A549 (cell line): Measurements from ENCODE around the gene KIF5A. TPM values are rescaled to one million over a fixed set of nuclear protein-coding genes. Genes with fewer than 3 reads are reported as not detected.

Source experiments
- ATAC-seq, 2 experiments: fragments of 200-7000 bp in 1 of 2; fragments of >200 bp in 1 of 2; cut with Nextera tagmentation in 1 of 2; cut with Tn5 transposase in 1 of 2; 3 replicates each; pipeline versions ENCODE4 v1.8.0 to v1.9.1; 2018 to 2020; ENCODE audit warnings: mild to moderate bottlenecking in 1 of 2, moderate library complexity in 1 of 2
- CTCF ChIA-PET: fragments of 300-600 bp; sonication (Branson Sonifier 250); formaldehyde crosslinking; extraction: SDS; loops from one replicate; lab custom pipeline; 2021; ENCODE audit warnings: antibody characterized with exemption, inconsistent platforms; lab: Yijun Ruan, JAX
- POLR2A ChIA-PET: fragments of 350-600 bp; formaldehyde crosslinking; extraction: SDS; loops from one replicate; lab custom pipeline; 2021; ENCODE audit warnings: antibody characterized with exemption, inconsistent platforms; lab: Yijun Ruan, JAX
- DNase-seq, 2 experiments: peaks; one replicate each; pipeline versions ENCODE4 v3.0.0 to v3.0.0-alpha.2; 2011 to 2016; ENCODE audit warnings: low read depth in 1 of 2, low spot score in 1 of 2
- FAIRE-seq: peaks from 2 replicates; lab custom pipeline; 2011; peaks lifted over from hg19 to GRCh38; lab: Jason Lieb, UNC
- H3K27ac ChIP-seq, 2 experiments: fragments of >200 bp; sonication (Bioruptor Twin); formaldehyde crosslinking; 3 replicates each; pipeline ENCODE4 v1.5.1; 2016 to 2017
- H3K4me1 ChIP-seq: fragments of >200 bp; sonication (Bioruptor Twin); formaldehyde crosslinking; 3 replicates; pipeline ENCODE4 v1.6.1; 2016
- H3K4me2 ChIP-seq: fragments of >200 bp; sonication (Bioruptor Twin); formaldehyde crosslinking; 3 replicates; pipeline ENCODE4 v1.6.1; 2016
- H3K4me3 ChIP-seq: fragments of >200 bp; sonication (Bioruptor Twin); formaldehyde crosslinking; 3 replicates; pipeline ENCODE4 v1.5.1; 2016
- H3K9me3 ChIP-seq: fragments of >200 bp; sonication (Bioruptor Twin); formaldehyde crosslinking; 3 replicates; pipeline ENCODE4 v1.6.1; 2016
- BCL3 ChIP-seq: fragments of >200 bp; sonication (Bioruptor Twin); formaldehyde crosslinking; IDR thresholded peaks from 3 replicates; pipeline ENCODE4 v1.6.1; 2016
- BHLHE40 ChIP-seq: IDR thresholded peaks from 2 replicates; pipeline ENCODE4 v1.6.1; 2012; ENCODE audit warnings: low read depth, low read length, inconsistent platforms
- CHD2 ChIP-seq: fragments of 150-350 bp; IDR thresholded peaks from 2 replicates; pipeline ENCODE4 v1.6.1; 2014; ENCODE audit warnings: low read length; ENCODE audit not compliant: partially characterized antibody
- CHD4 ChIP-seq: fragments of 200-600 bp; sonication (generic); IDR thresholded peaks from 2 replicates; pipeline ENCODE4 v1.6.1; 2016; ENCODE audit warnings: antibody characterized with exemption, mild to moderate bottlenecking, borderline replicate concordance
- EP300 ChIP-seq, 2 experiments: fragments of >200 bp; sonication (Bioruptor Twin); formaldehyde crosslinking; IDR thresholded peaks; 2 replicates in 1 of 2; 3 replicates in 1 of 2; pipeline ENCODE4 v1.6.1; 2016 to 2017
- ESRRA ChIP-seq: fragments of 150-350 bp; IDR thresholded peaks from 2 replicates; pipeline ENCODE4 v1.6.1; 2014; ENCODE audit warnings: mild to moderate bottlenecking, low read length, borderline replicate concordance
- FOSL2 ChIP-seq, 2 experiments: fragments of 450-650 bp in 1 of 2; fragments of >200 bp in 1 of 2; sonication (Bioruptor Twin) in 1 of 2; formaldehyde crosslinking; IDR thresholded peaks; 2 replicates each; pipeline versions ENCODE4 v1.5.0 to v1.6.1; 2016 to 2020; ENCODE audit warnings: mild to moderate bottlenecking in 1 of 2, moderate library complexity in 1 of 2
- FOXS1 ChIP-seq: fragments of 250-450 bp; sonication (Bioruptor Pico); IDR thresholded peaks from 2 replicates; pipeline ENCODE4 v1.5.0; 2020; ENCODE audit warnings: mild to moderate bottlenecking, moderate library complexity
- HDAC2 ChIP-seq: fragments of 200-600 bp; sonication (generic); IDR thresholded peaks from 2 replicates; pipeline ENCODE4 v1.6.1; 2016
- HES2 ChIP-seq: fragments of >200 bp; sonication (Bioruptor Twin); formaldehyde crosslinking; IDR thresholded peaks from 2 replicates; pipeline ENCODE4 v1.6.1; 2016
- HEYL ChIP-seq: fragments of 250-450 bp; sonication (Bioruptor Pico); IDR thresholded peaks from 2 replicates; pipeline ENCODE4 v1.8.0; 2021; ENCODE audit warnings: mild to moderate bottlenecking, moderate library complexity
- HMGXB4 ChIP-seq: fragments of 250-450 bp; sonication (Bioruptor Pico); IDR thresholded peaks from 2 replicates; pipeline ENCODE4 v1.5.0; 2021; ENCODE audit warnings: mild to moderate bottlenecking, moderate library complexity, borderline replicate concordance
- HOXA7 ChIP-seq: fragments of 250-450 bp; sonication (Bioruptor Pico); IDR thresholded peaks from 2 replicates; pipeline ENCODE4 v1.5.0; 2020; ENCODE audit warnings: mild to moderate bottlenecking, moderate library complexity
- HOXB5 ChIP-seq: fragments of 250-450 bp; sonication (Bioruptor Pico); IDR thresholded peaks from 2 replicates; pipeline ENCODE4 v1.5.0; 2020; ENCODE audit warnings: mild to moderate bottlenecking, moderate library complexity
- JUN ChIP-seq, 2 experiments: fragments of >200 bp; sonication (Bioruptor Twin); formaldehyde crosslinking; IDR thresholded peaks; 2 replicates in 1 of 2; 3 replicates in 1 of 2; pipeline ENCODE4 v1.6.1; 2016 to 2017
- JUNB ChIP-seq: fragments of >200 bp; sonication (Bioruptor Twin); formaldehyde crosslinking; IDR thresholded peaks from 2 replicates; pipeline ENCODE4 v1.6.1; 2016
- KDM1A ChIP-seq: fragments of 200-600 bp; sonication (generic); IDR thresholded peaks from 2 replicates; pipeline ENCODE4 v1.6.1; 2016; ENCODE audit warnings: low read depth, mild to moderate bottlenecking
- KDM5A ChIP-seq: fragments of 200-600 bp; sonication (generic); IDR thresholded peaks from 2 replicates; pipeline ENCODE4 v1.6.1; 2016; ENCODE audit warnings: antibody characterized with exemption, mild to moderate bottlenecking
- MAFK ChIP-seq: fragments of 450-650 bp; IDR thresholded peaks from 2 replicates; pipeline ENCODE4 v1.6.1; 2014; ENCODE audit not compliant: partially characterized antibody
- MAX ChIP-seq: IDR thresholded peaks from 2 replicates; pipeline ENCODE4 v1.6.1; 2012
- MAZ ChIP-seq: fragments of 150-350 bp; IDR thresholded peaks from 2 replicates; pipeline ENCODE4 v1.6.1; 2014; ENCODE audit warnings: antibody characterized with exemption, low read depth, low read length, borderline replicate concordance
- MYC ChIP-seq: IDR thresholded peaks from 2 replicates; pipeline ENCODE4 v1.6.1; 2012; ENCODE audit warnings: mild to moderate bottlenecking, inconsistent platforms, low read length, improper control_type of control experiment, borderline replicate concordance
- NFE2L2 ChIP-seq: fragments of 150-350 bp; conservative IDR thresholded peaks from 2 replicates; pipeline ENCODE4 v1.6.1; 2014; ENCODE audit warnings: low read length
- NR3C1 ChIP-seq: fragments of >200 bp; sonication (Bioruptor Twin); formaldehyde crosslinking; IDR thresholded peaks from 3 replicates; pipeline ENCODE4 v1.6.1; 2017
- PBX3 ChIP-seq: IDR thresholded peaks from 2 replicates; pipeline ENCODE4 v1.6.1; 2012
- PHF8 ChIP-seq: fragments of 200-600 bp; sonication (generic); IDR thresholded peaks from 2 replicates; pipeline ENCODE4 v1.6.1; 2016; ENCODE audit warnings: low read depth, mild to moderate bottlenecking, antibody characterized with exemption, moderate library complexity, borderline replicate concordance
- POLR2A ChIP-seq: IDR thresholded peaks from 2 replicates; pipeline ENCODE4 v1.6.1; 2012; ENCODE audit warnings: mild to moderate bottlenecking, low read length
- RAD21 ChIP-seq, 2 experiments: fragments of >200 bp in 1 of 2; sonication (Bioruptor Twin) in 1 of 2; formaldehyde crosslinking in 1 of 2; IDR thresholded peaks in 1 of 2; conservative IDR thresholded peaks in 1 of 2; 2 replicates in 1 of 2; 3 replicates in 1 of 2; pipeline ENCODE4 v1.6.1; 2012 to 2018; ENCODE audit warnings: inconsistent platforms in 1 of 2
- RARB ChIP-seq: fragments of 250-450 bp; sonication (Bioruptor Pico); IDR thresholded peaks from 2 replicates; pipeline ENCODE4 v1.8.0; 2021; ENCODE audit warnings: mild to moderate bottlenecking, moderate library complexity
- RCOR1 ChIP-seq: fragments of 150-350 bp; IDR thresholded peaks from 2 replicates; pipeline ENCODE4 v1.6.1; 2014; ENCODE audit warnings: antibody characterized with exemption, low read length, low read depth
- RNF2 ChIP-seq: fragments of 200-600 bp; sonication (generic); IDR thresholded peaks from 2 replicates; pipeline ENCODE4 v1.6.1; 2016; ENCODE audit warnings: low read depth, mild to moderate bottlenecking, antibody characterized with exemption, moderate library complexity, borderline replicate concordance
- SMC3 ChIP-seq: fragments of >200 bp; sonication (Bioruptor Twin); formaldehyde crosslinking; IDR thresholded peaks from 3 replicates; pipeline ENCODE4 v1.6.1; 2018; ENCODE audit warnings: inconsistent platforms
- SREBF2 ChIP-seq: fragments of 450-650 bp; IDR thresholded peaks from 2 replicates; pipeline ENCODE4 v1.6.1; 2014; ENCODE audit warnings: mild to moderate bottlenecking, moderate library complexity
- TFCP2L1 ChIP-seq: fragments of 250-450 bp; sonication (Bioruptor Pico); IDR thresholded peaks from 2 replicates; pipeline ENCODE4 v1.5.0; 2021; ENCODE audit warnings: mild to moderate bottlenecking
- USF2 ChIP-seq: fragments of 450-650 bp; IDR thresholded peaks from 2 replicates; pipeline ENCODE4 v1.6.1; 2014; ENCODE audit warnings: antibody characterized with exemption
- ZC3H11A ChIP-seq: fragments of 450-650 bp; IDR thresholded peaks from 2 replicates; pipeline ENCODE4 v1.6.1; 2014; ENCODE audit warnings: antibody characterized with exemption, mild to moderate bottlenecking
- ZFP36 ChIP-seq: fragments of 450-650 bp; IDR thresholded peaks from 2 replicates; pipeline ENCODE4 v1.6.1; 2014; ENCODE audit warnings: borderline replicate concordance; ENCODE audit not compliant: partially characterized antibody
- ZNF302 ChIP-seq: fragments of 250-450 bp; sonication (Bioruptor Pico); IDR thresholded peaks from 2 replicates; pipeline ENCODE4 v1.9.0; 2021; ENCODE audit warnings: inconsistent platforms, mild to moderate bottlenecking, moderate library complexity
- WGBS: methylation state at CpG from one replicate; pipeline ENCODE4 v1.1.6; 2017; ENCODE audit errors: missing lambda C conversion rate; 5-methylcytosine and 5-hydroxymethylcytosine counted together
- polyA plus RNA-seq, 4 experiments: library from polyadenylated mRNA; depleted of rRNA in 3 of 4; stranded (reverse); fragments of >200 nt; fragmentation: RNase III in 1 of 4; extraction: RNeasy Plus Mini Kit Qiagen cat#74134 plus additional on column Dnase treatment in 1 of 4; gene quantifications; 2 replicates in 3 of 4; 3 replicates in 1 of 4; pipeline ENCODE4 v1.2.3, GENCODE V29; 2011 to 2017

KIF5A gene
- polyA plus RNA-seq, 2 of the 4 experiments (the other 2 are of a cell fraction), result 0.61 to 0.89 TPM

DNA sequence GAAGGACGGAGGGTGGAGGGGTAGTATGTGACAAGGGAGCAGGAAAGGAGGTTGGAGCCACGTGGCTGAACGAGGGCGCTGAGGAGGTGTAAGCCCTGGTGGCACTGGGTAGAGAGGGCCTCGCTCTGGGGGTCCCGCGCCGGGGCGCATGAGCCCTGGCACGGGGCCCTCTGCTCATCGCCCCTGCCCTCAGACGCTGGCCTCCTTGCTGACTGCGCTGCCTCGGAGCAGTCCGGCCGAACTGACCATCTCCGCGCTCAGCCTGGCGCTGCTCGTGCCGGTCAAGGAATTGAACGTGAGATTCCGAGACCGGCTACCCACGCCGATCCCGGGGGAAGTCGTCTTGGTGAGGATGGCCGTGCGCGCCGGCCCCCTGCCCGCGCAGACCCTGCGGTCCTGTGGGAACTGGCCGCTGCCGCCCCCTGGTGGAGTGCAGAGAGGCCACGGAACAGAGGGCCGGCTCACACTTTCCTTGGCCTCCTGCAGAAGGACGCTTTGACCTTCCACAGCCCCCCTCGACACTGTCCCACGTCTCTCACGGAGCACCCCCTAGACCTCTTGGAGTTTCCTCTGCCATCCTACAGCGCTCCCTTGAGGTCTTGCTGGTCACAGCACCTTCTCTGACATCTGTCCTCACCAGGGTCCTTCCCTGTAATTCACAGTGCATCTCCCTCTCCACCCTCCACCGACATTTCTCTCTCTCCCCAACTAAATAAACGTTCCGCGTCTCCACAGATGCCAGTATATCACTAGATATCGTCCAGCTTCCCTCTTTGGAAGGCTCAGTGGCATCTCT is 71.9 kb downstream of the KIF5A start:
- CTCF ChIA-PET, result interaction anchor here (0.7 to 20.9 kb wide), 28 partner anchors 9 to 114 kb away, joined by 3 to 336 read pairs (median 4); partner anchors contain the start of genes ARHGEF25, B4GALNT1, OS9 and PIP4K2C
- POLR2A ChIA-PET, result interaction anchor here (0.5 to 1.3 kb wide), 3 partner anchors 31 to 376 kb away, joined by 3 to 5 read pairs (median 4); partner anchors contain the start of gene PIP4K2C
- ATAC-seq (peak; percentile 76 to 92), DNase-seq (peak; percentile 64 to 88), FAIRE-seq (no peak)
- Histone ChIP-seq H3K9me3 (no peaks in the 10 kb centered on the region), H3K27ac (peak overlapping the region; percentile 54 to 76; a peak in 5 of 6 replicates), H3K4me2 (peak overlapping the region; percentile 98), H3K4me3 (peak overlapping the region; percentile 53), H3K4me1 (peaks cover 10% of the 10 kb centered on the region; the same call in 1 of the 3 replicates)
- WGBS, result 3% methylated on average over 35 of the region's 49 CpGs
- no peak for TF ChIP-seq ZNF302
- TF ChIP-seq CHD2, result no peak
- TF ChIP-seq MYC, result 0 out of 2 replicates have a peak, but pooled peaks have one; percentile 45
- no peak for TF ChIP-seq RNF2
- TF ChIP-seq FOXS1 (CRISPR knock-in tag), result no peak
- no peak for TF ChIP-seq KDM1A
- TF ChIP-seq ZC3H11A, result no peak
- TF ChIP-seq TFCP2L1 (CRISPR knock-in tag), result no peak
- TF ChIP-seq MAFK, result peak; percentile 7
- TF ChIP-seq RCOR1, result no peak
- no peak for TF ChIP-seq BHLHE40
- peak; percentile 96 for TF ChIP-seq SMC3
- no peak for TF ChIP-seq HOXA7 (CRISPR knock-in tag)
- TF ChIP-seq HOXB5 (CRISPR knock-in tag), result no peak
- no peak for TF ChIP-seq FOSL2 (IDR thresholded peaks at IDR 0.05)
- TF ChIP-seq FOSL2 (CRISPR knock-in tag; IDR thresholded peaks at IDR 0.05), result no peak
- TF ChIP-seq HMGXB4, result no peak
- no peak for TF ChIP-seq PHF8
- no peak for TF ChIP-seq ZFP36
- no peak for TF ChIP-seq JUN (IDR thresholded peaks at IDR 0.05)
- no peak for TF ChIP-seq HDAC2
- no peak for TF ChIP-seq PBX3
- no peak for TF ChIP-seq MAZ
- TF ChIP-seq USF2, result no peak
- TF ChIP-seq RAD21 (conservative IDR thresholded peaks at IDR 0.05 in 1 of 2, IDR thresholded peaks at IDR 0.05 in 1 of 2), result peak; percentile 71 to 84
- no peak for TF ChIP-seq BCL3
- TF ChIP-seq JUNB, result no peak
- TF ChIP-seq KDM5A, result no peak
- TF ChIP-seq ESRRA, result no peak
- TF ChIP-seq HES2, result no peak
- TF ChIP-seq NFE2L2, result no peak
- no peak for TF ChIP-seq POLR2A
- TF ChIP-seq HEYL (CRISPR knock-in tag), result no peak
- no peak for TF ChIP-seq RARB (CRISPR knock-in tag)
- no peak for TF ChIP-seq CHD4
- TF ChIP-seq NR3C1, result no peak
- no peak for TF ChIP-seq SREBF2
- TF ChIP-seq EP300 (IDR thresholded peaks at IDR 0.05), result no peak
- TF ChIP-seq MAX, result peak; percentile 77
